CD4-positive, alpha-beta T cell treated with Interleukin-17A for 1 hour (primary cell): ENCODE results near the gene ADAMTS19.

Source experiments
- DNase-seq: peaks from one replicate; pipeline ENCODE4 v3.0.0-alpha.2; 2020

Gene ADAMTS19

DNA sequence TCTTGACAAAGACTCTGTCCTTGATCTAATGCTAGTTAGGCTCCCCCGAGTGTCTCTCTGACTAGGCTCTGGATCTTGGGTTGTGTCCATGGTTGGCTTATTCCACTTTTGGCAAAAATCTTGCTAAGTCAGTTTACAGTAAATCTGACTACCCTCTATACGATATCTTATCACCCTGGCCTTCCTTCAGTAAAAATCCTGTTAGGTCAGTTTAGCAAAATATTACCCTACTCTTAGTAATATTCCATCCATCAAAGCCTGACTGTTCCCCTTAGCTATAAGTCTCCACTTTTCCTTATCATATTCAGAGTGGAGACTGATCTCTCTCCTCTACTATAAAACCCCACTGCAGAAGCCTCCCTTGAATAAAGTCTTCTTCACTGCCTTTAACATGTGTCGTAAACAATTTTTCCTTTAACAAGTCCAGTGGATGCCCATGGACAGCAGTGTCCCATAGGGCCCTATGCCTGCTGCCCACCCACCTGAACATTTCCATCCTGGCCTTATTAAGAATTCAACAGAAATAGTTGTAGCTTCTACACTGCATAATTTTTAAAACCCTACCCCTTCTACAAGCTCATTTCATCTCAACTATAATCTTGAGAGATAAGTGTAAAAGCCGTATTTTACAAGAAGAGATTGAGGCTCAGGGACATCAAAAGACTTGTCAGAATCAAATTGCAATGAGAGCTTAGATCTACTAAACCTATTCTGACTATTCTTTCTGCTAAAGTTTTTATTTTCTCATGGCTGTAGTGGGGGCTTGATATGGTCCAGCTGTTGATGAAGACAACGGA is 310.1 kb downstream of the ADAMTS19 start:
- DNase-seq, result no peak

DNA sequence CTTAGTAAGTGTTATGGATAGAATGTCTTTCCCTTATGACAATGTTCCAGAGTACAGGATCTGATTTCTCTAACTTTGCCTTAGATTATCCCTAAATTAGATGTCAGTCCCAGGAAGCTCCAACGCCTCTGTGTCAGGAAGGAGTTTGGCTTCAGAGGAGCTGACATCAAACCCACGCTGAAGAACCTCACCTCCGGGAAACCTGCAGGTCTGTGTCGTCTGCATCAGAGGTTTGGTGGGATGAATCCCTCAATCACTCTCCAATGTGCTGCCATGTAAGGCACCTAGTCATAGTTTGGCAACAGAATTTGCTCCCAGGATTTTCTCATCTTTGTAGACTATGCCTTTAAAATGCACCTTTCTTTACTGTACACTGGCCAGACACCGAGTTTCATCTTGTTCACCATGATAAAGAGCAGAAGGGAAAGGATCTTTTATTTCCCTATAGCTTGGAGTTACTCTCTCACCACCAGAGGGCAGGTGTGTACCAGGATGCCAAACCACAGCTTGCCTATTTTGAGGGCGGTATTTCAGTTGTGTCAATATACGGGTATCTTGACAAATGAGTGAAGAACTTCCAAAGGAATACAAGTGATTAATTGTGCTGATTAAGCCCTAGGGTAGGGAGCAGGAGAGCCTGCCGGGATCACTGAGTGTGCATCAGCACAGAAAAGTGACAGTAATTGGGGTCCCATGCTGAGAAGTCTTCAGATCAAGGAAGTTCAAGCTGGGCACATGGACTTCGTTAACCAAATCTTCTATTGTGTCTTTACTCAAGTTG is 311.1 kb downstream of the ADAMTS19 start:
- peak; percentile 55 for DNase-seq

DNA sequence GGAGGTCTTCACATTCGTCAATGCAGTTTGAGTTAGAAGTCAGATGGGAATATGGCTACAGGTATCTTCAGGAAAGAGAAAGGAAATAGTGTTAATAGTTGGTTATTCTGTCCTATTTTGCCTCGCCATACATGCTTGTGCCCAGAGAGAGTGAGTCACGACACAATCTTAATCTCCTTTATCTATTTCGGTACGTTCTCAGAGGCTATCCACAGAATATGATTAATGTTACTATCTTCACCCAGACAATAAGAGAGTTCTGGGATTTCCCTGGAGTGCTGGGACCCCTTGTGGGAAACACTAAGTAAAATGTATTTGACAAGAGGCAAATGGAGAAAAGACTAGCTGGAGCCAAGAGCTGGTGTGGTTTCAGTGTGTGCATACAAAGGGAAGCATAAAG is 313.3 kb downstream of the ADAMTS19 start:
- no peak for DNase-seq

DNA sequence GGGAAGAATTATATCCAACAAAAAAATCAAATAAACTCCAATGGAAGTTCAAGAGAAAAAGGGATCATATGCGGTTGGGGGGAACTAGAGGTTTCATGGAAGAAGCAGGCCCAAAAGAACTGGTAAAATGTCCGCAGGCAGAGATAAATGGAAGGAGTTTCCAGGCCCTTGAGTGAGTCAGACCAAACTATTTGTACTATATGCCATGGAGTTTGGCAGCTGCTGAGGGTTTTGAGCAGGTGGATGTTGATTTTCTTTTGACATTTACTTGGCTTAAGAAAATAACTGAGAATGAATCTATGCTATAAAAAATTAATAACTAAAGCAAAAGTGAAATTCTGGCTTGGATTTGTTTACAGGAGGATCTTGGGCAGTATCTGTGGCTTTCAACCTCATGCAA is 321.5 kb downstream of the ADAMTS19 start:
- DNase-seq, result no peak
